HEK293T (cell line): ENCODE data around the gene ANKRD13B.

Source experiments
- CTCF ChIA-PET: fragments of 350-600 bp; formaldehyde crosslinking; extraction: SDS; loops from one replicate; lab custom pipeline; 2021; ENCODE audit warnings: antibody characterized with exemption, inconsistent platforms; lab: Yijun Ruan, JAX
- POLR2A ChIA-PET: fragments of 350-600 bp; formaldehyde crosslinking; extraction: SDS; loops from one replicate; lab custom pipeline; 2020; ENCODE audit warnings: antibody characterized with exemption, inconsistent platforms; lab: Yijun Ruan, JAX
- DNase-seq: peaks from one replicate; pipeline ENCODE4 v3.0.0; 2012; ENCODE audit warnings: mixed read lengths; ENCODE audit errors: extremely low spot score
- ARNT ChIP-seq: fragments of 450-650 bp; IDR thresholded peaks from 2 replicates; pipeline ENCODE4 v1.6.1; 2017; ENCODE audit warnings: mild to moderate bottlenecking
- BHLHE40 ChIP-seq: fragments of 450-650 bp; IDR thresholded peaks from 2 replicates; pipeline ENCODE4 v1.6.1; 2016; ENCODE audit warnings: mild to moderate bottlenecking, moderate library complexity, borderline replicate concordance
- CTBP1 ChIP-seq: fragments of 450-650 bp; IDR thresholded peaks from 2 replicates; pipeline ENCODE4 v1.6.1; 2016; ENCODE audit warnings: borderline replicate concordance
- ELF4 ChIP-seq: fragments of 450-650 bp; IDR thresholded peaks from 2 replicates; pipeline ENCODE4 v1.6.1; 2017; ENCODE audit warnings: antibody characterized with exemption
- FOXA1 ChIP-seq: fragments of 450-650 bp; IDR thresholded peaks from 2 replicates; pipeline ENCODE4 v1.6.1; 2016; ENCODE audit warnings: mild to moderate bottlenecking
- FOXK2 ChIP-seq: fragments of 450-650 bp; IDR thresholded peaks from 2 replicates; pipeline ENCODE4 v1.6.1; 2016; ENCODE audit warnings: mild to moderate bottlenecking
- FOXM1 ChIP-seq: fragments of 450-650 bp; IDR thresholded peaks from 2 replicates; pipeline ENCODE4 v1.6.1; 2017; ENCODE audit warnings: mild to moderate bottlenecking, borderline replicate concordance
- HDGF ChIP-seq: fragments of 450-650 bp; IDR thresholded peaks from 2 replicates; pipeline ENCODE4 v1.6.1; 2017; ENCODE audit warnings: antibody characterized with exemption, borderline replicate concordance
- L3MBTL2 ChIP-seq: fragments of 450-650 bp; conservative IDR thresholded peaks from 2 replicates; pipeline ENCODE4 v1.6.1; 2016; ENCODE audit warnings: mild to moderate bottlenecking
- LEF1 ChIP-seq: fragments of 450-650 bp; IDR thresholded peaks from 2 replicates; pipeline ENCODE4 v1.6.1; 2017; ENCODE audit warnings: mild to moderate bottlenecking, borderline replicate concordance
- NFRKB ChIP-seq: fragments of 450-650 bp; IDR thresholded peaks from 2 replicates; pipeline ENCODE4 v1.6.1; 2016; ENCODE audit warnings: mild to moderate bottlenecking, moderate library complexity
- SP1 ChIP-seq: fragments of 450-650 bp; IDR thresholded peaks from 2 replicates; pipeline ENCODE4 v1.6.1; 2017
- SUZ12 ChIP-seq: fragments of 450-650 bp; IDR thresholded peaks from 2 replicates; pipeline ENCODE4 v1.6.1; 2016; ENCODE audit warnings: mild to moderate bottlenecking
- TARDBP ChIP-seq: fragments of 450-650 bp; IDR thresholded peaks from 2 replicates; pipeline ENCODE4 v1.6.1; 2016
- ZNF384 ChIP-seq: fragments of 450-650 bp; IDR thresholded peaks from 2 replicates; pipeline ENCODE4 v1.6.1; 2016
- TF ChIP-seq, protein P1 (sequence below): fragments of 450-650 bp; IDR thresholded peaks from 2 replicates; pipeline ENCODE4 v1.6.1; 2016

Gene ANKRD13B

DNA sequence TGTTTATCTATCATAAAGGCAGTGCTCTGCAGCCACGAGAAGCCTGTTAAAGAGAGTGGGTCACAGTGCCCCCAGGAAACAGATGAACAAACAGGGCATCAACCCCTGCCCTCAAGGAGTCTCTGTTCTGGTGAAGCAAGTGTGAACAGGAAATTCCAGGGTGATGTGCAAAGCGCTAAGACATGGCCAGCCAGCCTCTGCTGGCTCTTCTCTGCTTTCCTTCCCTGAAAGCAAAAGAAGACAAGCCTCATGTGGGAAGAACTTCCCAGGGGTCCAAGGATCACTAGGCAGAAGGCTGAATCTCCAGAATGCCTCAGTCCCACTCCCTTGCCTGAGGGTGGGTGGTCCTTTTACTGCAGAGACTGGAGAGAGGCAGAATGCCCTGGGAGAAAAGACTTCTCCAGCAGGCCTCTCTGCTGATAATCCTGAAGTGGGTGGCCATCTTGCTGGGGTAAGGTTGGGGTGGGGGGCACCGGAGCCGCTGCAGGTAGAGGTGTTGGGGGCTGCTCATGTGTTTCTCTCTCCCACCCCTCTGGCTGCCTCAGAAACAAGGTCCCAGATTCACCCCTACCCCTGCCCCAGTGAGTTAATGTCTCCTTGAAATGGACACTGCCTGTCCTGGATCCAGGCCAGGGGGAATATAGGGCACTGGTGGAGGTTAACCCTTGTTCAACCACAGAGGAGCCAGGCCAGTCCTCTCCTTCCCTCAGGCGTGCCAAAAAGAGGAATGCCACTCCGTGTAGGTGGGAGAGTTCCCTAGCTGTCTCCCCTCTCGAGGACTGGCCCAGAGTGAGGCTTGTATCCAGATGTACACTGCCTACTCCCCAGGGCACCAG, 2.4 kb downstream of the ANKRD13B start:
- CTCF ChIA-PET = interaction anchor here (1.0 to 1.2 kb wide), 2 partner anchors 14 to 25 kb away, joined by 3 to 4 read pairs; no protein-coding TSS in a partner anchor
- POLR2A ChIA-PET = interaction anchor here (1.0 kb wide), 1 partner anchor 29 kb away, joined by 4 read pairs; no protein-coding TSS in a partner anchor

DNA sequence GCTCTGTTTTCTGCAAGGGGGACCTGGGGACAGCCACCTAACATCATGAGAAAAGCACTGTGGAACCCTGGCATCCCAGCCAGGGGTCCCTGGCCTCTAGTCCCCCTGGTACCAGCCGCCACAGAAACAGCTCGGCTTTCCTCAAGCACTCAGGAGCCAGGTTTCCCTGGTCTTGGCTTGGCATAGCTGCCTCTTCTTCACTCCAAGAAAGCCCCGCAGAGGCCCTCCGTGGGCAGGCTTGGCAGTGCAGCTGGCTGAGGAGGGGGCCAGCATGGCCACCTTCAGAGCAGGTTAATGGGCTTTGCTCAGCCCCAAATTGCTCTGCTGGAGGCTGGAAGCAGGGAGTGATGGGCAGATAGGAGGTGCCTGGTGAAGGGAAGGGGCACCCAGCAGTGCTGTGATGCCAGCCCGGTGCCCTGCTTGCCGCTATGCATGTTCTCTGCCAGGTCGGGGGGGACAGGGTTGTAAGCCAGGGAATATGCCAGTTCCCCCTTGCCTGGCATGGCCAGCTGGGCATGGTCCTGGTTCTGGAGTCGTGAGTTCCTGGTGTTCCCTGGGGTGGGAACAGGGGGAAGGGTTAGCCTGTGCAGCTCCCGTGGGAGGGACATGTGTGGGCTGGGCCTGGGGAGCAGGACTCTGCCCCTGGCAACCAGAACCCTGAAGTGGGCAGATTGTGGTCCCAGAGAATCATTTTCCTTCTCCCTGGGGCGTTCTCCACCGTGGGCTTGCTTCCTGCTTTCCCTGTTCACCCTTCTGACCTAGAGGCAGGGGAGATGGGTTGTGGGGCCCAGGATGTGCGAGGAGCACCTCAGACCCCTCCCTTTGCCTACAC, 3.2 kb downstream of the ANKRD13B start:
- DNase-seq = no peak
- ChIA-PET POLR2A (interaction anchor here (1.0 kb wide), 1 partner anchor 28 kb away, joined by 4 read pairs; no protein-coding TSS in a partner anchor), CTCF (interaction anchor here (1.0 kb wide), 1 partner anchor 15 kb away, joined by 3 read pairs; no protein-coding TSS in a partner anchor)
- TF ChIP-seq FOXA1 = no peak
- TF ChIP-seq SUZ12 = no peak
- no peak for TF ChIP-seq ZNF384
- no peak for TF ChIP-seq HDGF
- TF ChIP-seq ELF4 = no peak
- TF ChIP-seq SP1 = no peak
- TF ChIP-seq FOXM1 = no peak
- no peak for TF ChIP-seq BHLHE40
- no peak for TF ChIP-seq FOXK2
- no peak for TF ChIP-seq NFRKB
- TF ChIP-seq TARDBP = no peak
- no peak for TF ChIP-seq ARNT
- no peak for TF ChIP-seq LEF1
- TF ChIP-seq CTBP1 = no peak
- TF ChIP-seq, protein P1, sequence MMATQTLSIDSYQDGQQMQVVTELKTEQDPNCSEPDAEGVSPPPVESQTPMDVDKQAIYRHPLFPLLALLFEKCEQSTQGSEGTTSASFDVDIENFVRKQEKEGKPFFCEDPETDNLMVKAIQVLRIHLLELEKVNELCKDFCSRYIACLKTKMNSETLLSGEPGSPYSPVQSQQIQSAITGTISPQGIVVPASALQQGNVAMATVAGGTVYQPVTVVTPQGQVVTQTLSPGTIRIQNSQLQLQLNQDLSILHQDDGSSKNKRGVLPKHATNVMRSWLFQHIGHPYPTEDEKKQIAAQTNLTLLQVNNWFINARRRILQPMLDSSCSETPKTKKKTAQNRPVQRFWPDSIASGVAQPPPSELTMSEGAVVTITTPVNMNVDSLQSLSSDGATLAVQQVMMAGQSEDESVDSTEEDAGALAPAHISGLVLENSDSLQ = no peak
- no peak for TF ChIP-seq L3MBTL2

More for the DNA sequence above, 2.4 kb downstream of the ANKRD13B start:
- no peak for TF ChIP-seq SP1
- TF ChIP-seq SUZ12 = no peak
- TF ChIP-seq, protein P1 = no peak
- TF ChIP-seq ZNF384 = no peak
- TF ChIP-seq FOXM1 = no peak
- TF ChIP-seq CTBP1 = no peak
- no peak for TF ChIP-seq TARDBP
- no peak for TF ChIP-seq ARNT
- no peak for TF ChIP-seq FOXA1
- no peak for TF ChIP-seq L3MBTL2
- DNase-seq = no peak

- no peak for DNase-seq
- POLR2A ChIA-PET = interaction anchor here (0.7 to 1.4 kb wide), 3 partner anchors 12 to 27 kb away, joined by 3 to 4 read pairs (median 4); partner anchors contain the start of gene CORO6
- TF ChIP-seq TARDBP (no peak), ZNF384 (no peak), BHLHE40 (no peak), CTBP1 (no peak), ELF4 (no peak), FOXA1 (no peak), FOXM1 (no peak), NFRKB (no peak)
- TF ChIP-seq, protein P1 = no peak
- CTCF ChIA-PET = interaction anchor here (1.1 to 1.7 kb wide), 4 partner anchors 16 to 227 kb away, joined by 3 to 8 read pairs (median 7); no protein-coding TSS in a partner anchor
Measured at GRCh38 chr17:29596811-29597210, 3.9 kb downstream of the ANKRD13B start.

GRCh38 chr17:29597361-29598172, 4.6 kb downstream of the ANKRD13B start:
- no peak for DNase-seq
- ChIA-PET CTCF (interaction anchor here (0.9 to 1.7 kb wide), 6 partner anchors 9 to 228 kb away, joined by 3 to 8 read pairs (median 6); no protein-coding TSS in a partner anchor), POLR2A (interaction anchor here (0.7 to 1.4 kb wide), 2 partner anchors 12 to 25 kb away, joined by 3 to 4 read pairs; partner anchors contain the start of gene CORO6)
- TF ChIP-seq TARDBP (no peak), NFRKB (no peak), FOXK2 (no peak), ELF4 (no peak), HDGF (0 out of 2 replicates have a peak, but pooled peaks have one; percentile 59)

GRCh38 chr17:29603109-29603674, 10.3 kb downstream of the ANKRD13B start:
- TF ChIP-seq TARDBP (no peak), ELF4 (no peak), L3MBTL2 (no peak), FOXM1 (no peak)
- TF ChIP-seq, protein P1 = no peak
- ChIA-PET CTCF (no interaction called here), POLR2A (no interaction called here)
- DNase-seq = no peak
